CD4-positive, CD25-positive, alpha-beta regulatory T cell (primary cell): ENCODE data around the gene GUF1. TPM values are rescaled to one million over a fixed set of nuclear protein-coding genes. Genes with fewer than 3 reads are reported as not detected.

Experiments
- ATAC-seq, 2 donors: fragments of 150-1000 bp; cut with Tn5 transposase; one replicate each; pipeline ENCODE4 v1.10.0; 2021; ENCODE audit warnings: low read depth in 2 of 2, moderate number of reproducible peaks in 2 of 2, moderate library complexity in 1 of 2
- DNase-seq, 3 donors: peaks; one replicate each; pipeline versions ENCODE4 v3.0.0 to v3.0.0-alpha.2; 2012 to 2022; ENCODE audit warnings: mixed read lengths in 1 of 3
- H3K27ac ChIP-seq: one replicate; pipeline ENCODE4 v1.7.0; 2013; ENCODE audit warnings: mild to moderate bottlenecking, low read length; ENCODE audit not compliant: insufficient read depth, poor library complexity, severe bottlenecking
- H3K27me3 ChIP-seq: one replicate; pipeline ENCODE4 v1.7.0; 2013; ENCODE audit warnings: low read length; ENCODE audit not compliant: control insufficient read depth, insufficient read depth
- H3K36me3 ChIP-seq: one replicate; pipeline ENCODE4 v1.7.0; 2013; ENCODE audit warnings: mild to moderate bottlenecking, low read length, moderate library complexity; ENCODE audit not compliant: control insufficient read depth, insufficient read depth
- H3K4me1 ChIP-seq: 2 replicates; pipeline ENCODE4 v1.7.0; 2013; ENCODE audit warnings: mild to moderate bottlenecking, low read length; ENCODE audit not compliant: insufficient read depth, control insufficient read depth, poor library complexity, severe bottlenecking
- H3K4me3 ChIP-seq: one replicate; pipeline ENCODE4 v1.7.0; 2013; ENCODE audit warnings: low read depth, mild to moderate bottlenecking, low read length, moderate library complexity
- H3K9me3 ChIP-seq, 2 experiments: 1 replicate in 1 of 2; 2 replicates in 1 of 2; pipeline ENCODE4 v1.7.0; 2013; ENCODE audit warnings: low read length in 2 of 2, mild to moderate bottlenecking in 1 of 2, moderate library complexity in 1 of 2; ENCODE audit not compliant: control insufficient read depth in 2 of 2
- H3K27ac Mint-ChIP-seq, 3 donors: one replicate each; pipeline ENCODE4 v1.8.0; 2020 to 2022; ENCODE audit warnings: mild to moderate bottlenecking in 3 of 3, mixed read lengths in 3 of 3, moderate library complexity in 2 of 3
- H3K27me3 Mint-ChIP-seq: one replicate; pipeline ENCODE4 v1.8.0; 2022; ENCODE audit warnings: mild to moderate bottlenecking, mixed read lengths
- H3K36me3 Mint-ChIP-seq: one replicate; pipeline ENCODE4 v1.8.0; 2020; ENCODE audit warnings: mixed read lengths
- H3K4me1 Mint-ChIP-seq, 4 donors: one replicate each; pipeline ENCODE4 v1.8.0; 2020 to 2022; ENCODE audit warnings: mixed read lengths in 4 of 4, mild to moderate bottlenecking in 1 of 4
- H3K4me3 Mint-ChIP-seq, 4 donors: one replicate each; pipeline ENCODE4 v1.8.0; 2020 to 2022; ENCODE audit warnings: mild to moderate bottlenecking in 4 of 4, mixed read lengths in 4 of 4, moderate library complexity in 3 of 4
- H3K9me3 Mint-ChIP-seq, 7 donors: one replicate each; pipeline ENCODE4 v1.8.0; 2020 to 2022; ENCODE audit warnings: mixed read lengths in 7 of 7, mild to moderate bottlenecking in 3 of 7, moderate library complexity in 2 of 7
- polyA plus RNA-seq, 4 donors: library from polyadenylated mRNA; unstranded; fragments of 300-500 nt; fragmentation: Illumina TruSeq; gene quantifications; one replicate each; pipeline ENCODE4 v1.2.3, GENCODE V29; 2021
- total RNA-seq: library from RNA; stranded (reverse); gene quantifications from one replicate; pipeline ENCODE4 v1.2.3, GENCODE V29; 2022

The GUF1 gene
- total RNA-seq (17.9 TPM), polyA plus RNA-seq (10 to 100 TPM in 1 of 4 donors, 1 to 10 TPM in 3; 7.7 to 10.3 (median 9.2) TPM)

DNA sequence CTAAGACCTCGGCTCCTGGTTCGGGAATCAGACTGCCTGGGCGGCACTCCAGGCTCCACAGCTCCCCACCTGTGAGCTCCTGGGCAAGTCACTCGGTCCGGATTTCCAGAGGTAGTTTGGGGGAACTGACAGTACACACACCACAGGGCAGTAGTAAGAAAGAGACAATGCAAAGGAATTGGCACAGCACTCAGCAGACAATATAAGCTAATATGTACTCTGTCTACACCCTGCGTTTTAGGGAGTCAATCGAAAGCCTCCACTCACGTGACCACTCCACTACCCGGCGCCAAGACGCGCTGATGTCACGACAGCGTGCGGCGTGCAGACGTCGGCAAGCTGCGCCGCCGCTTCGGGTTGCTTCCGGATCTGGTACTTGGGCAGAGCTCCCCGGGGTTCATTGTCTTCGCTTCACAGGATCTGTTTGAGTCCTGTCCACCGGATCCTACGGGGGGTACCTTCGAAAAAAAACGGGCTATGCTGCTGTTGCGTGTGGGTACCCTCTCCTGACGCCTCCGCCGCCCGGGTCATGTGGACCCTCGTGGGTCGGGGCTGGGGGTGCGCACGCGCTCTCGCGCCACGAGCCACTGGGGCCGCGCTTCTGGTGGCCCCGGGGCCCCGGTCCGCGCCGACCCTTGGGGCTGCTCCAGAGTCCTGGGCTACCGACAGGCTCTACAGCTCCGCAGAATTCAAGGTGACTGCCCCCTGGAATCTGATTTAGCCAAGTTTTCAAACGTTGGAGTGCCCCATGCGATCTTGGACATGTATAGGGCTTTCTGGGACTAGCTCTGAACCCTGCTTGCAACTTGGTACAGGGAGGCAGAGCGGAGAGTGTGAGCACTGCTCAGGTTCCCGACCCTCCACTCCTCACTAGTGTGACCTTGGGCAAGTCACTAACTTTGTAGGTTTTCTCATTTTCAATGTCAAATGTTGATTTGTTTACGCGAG is at the start of gene GUF1:
Gene GUF1 (plus strand): TSS at position 327 of the 948 bp plus-strand sequence. CDS start 203 bp downstream, at position 530.
- Histone ChIP-seq H3K27ac (peak within 1 kb of the TSS; percentile 94), H3K9me3 (no peaks in the 10 kb centered on the region), H3K36me3 (peaks cover 8% of the 10 kb centered on the region), H3K4me3 (peak within 1 kb of the TSS; percentile 99), H3K4me1 (peaks cover 24% of the 10 kb centered on the region), H3K27me3 (no peaks in the 10 kb centered on the region)
- Mint-ChIP-seq H3K4me3 (peak within 1 kb of the TSS; percentile 96 to 99 (median 96)), H3K36me3 (peaks cover 9% of the 10 kb centered on the region), H3K4me1 (peaks cover 15 to 44% (median 26%) of the 10 kb centered on the region in 4 donors), H3K9me3 (no peaks in the 10 kb centered on the region), H3K27ac (peak within 1 kb of the TSS; percentile 97 to 99 (median 99)), H3K27me3 (peaks cover 4% of the 10 kb centered on the region)
- peak; percentile 81 to 96 (median 92) for DNase-seq
- ATAC-seq: peak; percentile 92 to 93

DNA sequence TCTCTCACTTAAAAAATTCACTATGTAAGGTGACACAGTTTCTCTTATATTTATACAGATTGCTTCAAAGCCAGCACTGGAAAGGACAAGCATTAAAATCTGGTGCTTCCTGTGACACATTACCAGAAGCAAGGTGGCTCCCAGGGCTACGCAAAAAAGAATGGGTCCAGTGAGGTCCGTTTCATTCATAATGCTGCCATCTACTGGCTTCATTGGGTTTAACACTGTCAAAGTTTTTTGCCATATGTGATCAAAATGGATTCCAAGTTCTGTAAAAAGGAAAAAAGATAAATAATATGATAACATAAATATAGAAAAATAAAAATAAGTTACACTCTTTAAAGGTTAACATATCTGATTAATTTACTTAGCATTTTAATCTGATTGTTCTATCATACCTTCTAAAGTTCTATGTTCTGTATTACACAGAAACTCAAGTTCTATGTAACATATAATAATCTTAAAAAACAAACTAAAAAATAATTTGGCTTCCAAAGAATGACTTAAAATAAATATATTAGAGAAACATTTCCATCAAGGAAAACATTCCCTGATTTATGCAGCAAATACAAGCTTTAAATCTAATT is 48.8 kb upstream of the GUF1 start:
- Mint-ChIP-seq H3K27ac (no peak overlapping the region), H3K9me3 (no peaks in the 10 kb centered on the region), H3K4me3 (no peak overlapping the region), H3K4me1 (peaks cover 0 to 4% (median 2%) of the 10 kb centered on the region in 4 donors), H3K36me3 (no peaks in the 10 kb centered on the region), H3K27me3 (no peaks in the 10 kb centered on the region)
- Histone ChIP-seq H3K4me1 (no peaks in the 10 kb centered on the region), H3K4me3 (no peak overlapping the region), H3K27ac (no peak overlapping the region), H3K36me3 (no peaks in the 10 kb centered on the region), H3K27me3 (no peaks in the 10 kb centered on the region), H3K9me3 (no peaks in the 10 kb centered on the region)
- DNase-seq: peak in 2 of 3 donors; percentile 34 to 66
- peak; percentile 82 to 87 for ATAC-seq

GRCh38 chr4:44632089-44632488 is 46.1 kb upstream of the GUF1 start:
- H3K27ac Mint-ChIP-seq: no peak overlapping the region
- Histone ChIP-seq H3K9me3 (no peaks in the 10 kb centered on the region), H3K4me1 (no peaks in the 10 kb centered on the region), H3K36me3 (no peaks in the 10 kb centered on the region), H3K4me3 (no peak overlapping the region), H3K27me3 (no peaks in the 10 kb centered on the region), H3K27ac (no peak overlapping the region)
- no peaks in the 10 kb centered on the region for H3K9me3 Mint-ChIP-seq
- peaks cover 10% of the 10 kb centered on the region for H3K27me3 Mint-ChIP-seq
- H3K4me3 Mint-ChIP-seq: no peak overlapping the region
- peaks cover 0 to 4% (median 2%) of the 10 kb centered on the region in 4 donors for H3K4me1 Mint-ChIP-seq
- no peak for DNase-seq
- ATAC-seq: no peak
- H3K36me3 Mint-ChIP-seq: no peaks in the 10 kb centered on the region

GRCh38 chr4:44632733-44633132 is 45.5 kb upstream of the GUF1 start:
- peaks cover 0 to 4% (median 2%) of the 10 kb centered on the region in 4 donors for H3K4me1 Mint-ChIP-seq
- no peaks in the 10 kb centered on the region for H3K9me3 Mint-ChIP-seq
- DNase-seq: no peak
- Histone ChIP-seq H3K27ac (no peak overlapping the region), H3K27me3 (no peaks in the 10 kb centered on the region), H3K4me1 (no peaks in the 10 kb centered on the region), H3K36me3 (no peaks in the 10 kb centered on the region), H3K9me3 (no peaks in the 10 kb centered on the region), H3K4me3 (no peak overlapping the region)
- H3K27me3 Mint-ChIP-seq: peaks cover 10% of the 10 kb centered on the region
- no peak for ATAC-seq
- H3K4me3 Mint-ChIP-seq: no peak overlapping the region
- no peak overlapping the region for H3K27ac Mint-ChIP-seq
- no peaks in the 10 kb centered on the region for H3K36me3 Mint-ChIP-seq

DNA sequence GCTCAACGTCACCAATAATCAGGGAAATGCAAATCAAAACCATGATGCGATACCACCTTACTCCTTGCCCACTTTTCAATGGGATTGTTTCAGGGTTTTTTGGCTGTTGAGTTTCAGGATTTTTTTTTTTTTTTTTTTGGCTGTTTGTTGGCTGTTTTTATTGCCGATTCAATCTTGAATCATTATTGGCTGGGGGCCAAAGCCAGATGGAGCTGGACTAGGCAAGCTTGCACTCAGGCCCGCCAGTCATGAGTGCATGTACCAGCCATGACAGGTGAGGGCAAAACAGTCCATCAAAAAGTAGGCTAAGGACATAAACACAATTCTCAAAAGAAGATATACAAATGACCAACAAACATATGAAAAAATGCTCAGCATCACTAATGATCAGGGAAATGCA is 40.1 kb upstream of the GUF1 start:
- Histone ChIP-seq H3K27me3 (no peaks in the 10 kb centered on the region), H3K27ac (no peak overlapping the region), H3K36me3 (no peaks in the 10 kb centered on the region), H3K9me3 (no peaks in the 10 kb centered on the region), H3K4me1 (no peaks in the 10 kb centered on the region), H3K4me3 (no peak overlapping the region)
- H3K27ac Mint-ChIP-seq: no peak overlapping the region
- ATAC-seq: no peak
- no peaks in the 10 kb centered on the region for H3K4me1 Mint-ChIP-seq
- peaks cover 15% of the 10 kb centered on the region for H3K27me3 Mint-ChIP-seq
- no peaks in the 10 kb centered on the region for H3K36me3 Mint-ChIP-seq
- H3K4me3 Mint-ChIP-seq: no peak overlapping the region
- peaks cover 0 to 5% (median 3%) of the 10 kb centered on the region in 7 donors for H3K9me3 Mint-ChIP-seq
- no peak for DNase-seq

DNA sequence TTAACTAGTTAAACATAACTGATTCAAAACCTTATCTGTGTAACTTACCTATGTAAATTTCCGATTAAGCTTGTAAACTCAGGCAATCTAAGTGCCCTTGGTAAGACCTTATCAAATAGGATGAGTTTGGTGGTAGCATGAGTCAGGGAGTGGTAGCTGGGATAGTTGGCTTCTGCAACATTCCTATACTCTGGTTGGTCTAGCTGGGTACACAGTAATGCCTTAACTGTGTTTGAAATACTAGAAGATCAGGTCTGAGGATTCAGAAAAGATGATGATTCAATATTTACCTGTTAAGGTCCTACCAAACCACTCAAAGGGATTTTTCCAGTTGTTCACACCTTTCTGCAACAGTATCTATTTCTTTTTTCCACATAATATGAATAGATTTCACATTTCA is 32.1 kb upstream of the GUF1 start:
- Mint-ChIP-seq H3K4me3 (no peak overlapping the region), H3K27me3 (peaks cover 12% of the 10 kb centered on the region), H3K36me3 (no peaks in the 10 kb centered on the region), H3K27ac (no peak overlapping the region), H3K4me1 (no peaks in the 10 kb centered on the region), H3K9me3 (peaks cover 0 to 16% (median 6%) of the 10 kb centered on the region in 7 donors)
- no peak for ATAC-seq
- peaks cover 2% of the 10 kb centered on the region for H3K27me3 ChIP-seq
- no peak for DNase-seq
- no peaks in the 10 kb centered on the region for H3K36me3 ChIP-seq
- no peak overlapping the region for H3K27ac ChIP-seq
- H3K9me3 ChIP-seq: peaks cover 0 to 7% of the 10 kb centered on the region in 2 experiments
- no peaks in the 10 kb centered on the region for H3K4me1 ChIP-seq
- no peak overlapping the region for H3K4me3 ChIP-seq

- no peak within 1 kb of the TSS for H3K4me3 Mint-ChIP-seq
- no peaks in the 10 kb centered on the region for H3K9me3 Mint-ChIP-seq
- Histone ChIP-seq H3K9me3 (no peaks in the 10 kb centered on the region), H3K36me3 (no peaks in the 10 kb centered on the region), H3K27ac (no peak within 1 kb of the TSS), H3K4me1 (no peaks in the 10 kb centered on the region), H3K27me3 (peaks cover 3% of the 10 kb centered on the region), H3K4me3 (no peak within 1 kb of the TSS)
- H3K4me1 Mint-ChIP-seq: no peaks in the 10 kb centered on the region
- H3K27me3 Mint-ChIP-seq: peaks cover 13% of the 10 kb centered on the region
- no peaks in the 10 kb centered on the region for H3K36me3 Mint-ChIP-seq
- no peak for ATAC-seq
- H3K27ac Mint-ChIP-seq: no peak within 1 kb of the TSS
- no peak for DNase-seq
Measured at GRCh38 chr4:44651425-44651824, 26.8 kb upstream of the GUF1 start, which contains the start of gene YIPF7. TSS of gene YIPF7 (minus strand) at chr4:44651625. CDS start at chr4:44650100, 1,525 bp downstream.
